Measurements from ENCODE around the gene LRRC1.

Gene LRRC1

GRCh38 chr6:53924277-53924676, 129.5 kb downstream of the LRRC1 start:
- POLR2A ChIA-PET: no interaction called here
- no peak for DNase-seq (ENCODE audit: extremely low spot score)
- CTCF ChIA-PET: no interaction called here
- no peak for TF ChIP-seq CTCF (IDR thresholded peaks at IDR 0.05; ENCODE audit: control extremely low read depth, extremely low read depth, low read depth, missing control alignments)

DNA sequence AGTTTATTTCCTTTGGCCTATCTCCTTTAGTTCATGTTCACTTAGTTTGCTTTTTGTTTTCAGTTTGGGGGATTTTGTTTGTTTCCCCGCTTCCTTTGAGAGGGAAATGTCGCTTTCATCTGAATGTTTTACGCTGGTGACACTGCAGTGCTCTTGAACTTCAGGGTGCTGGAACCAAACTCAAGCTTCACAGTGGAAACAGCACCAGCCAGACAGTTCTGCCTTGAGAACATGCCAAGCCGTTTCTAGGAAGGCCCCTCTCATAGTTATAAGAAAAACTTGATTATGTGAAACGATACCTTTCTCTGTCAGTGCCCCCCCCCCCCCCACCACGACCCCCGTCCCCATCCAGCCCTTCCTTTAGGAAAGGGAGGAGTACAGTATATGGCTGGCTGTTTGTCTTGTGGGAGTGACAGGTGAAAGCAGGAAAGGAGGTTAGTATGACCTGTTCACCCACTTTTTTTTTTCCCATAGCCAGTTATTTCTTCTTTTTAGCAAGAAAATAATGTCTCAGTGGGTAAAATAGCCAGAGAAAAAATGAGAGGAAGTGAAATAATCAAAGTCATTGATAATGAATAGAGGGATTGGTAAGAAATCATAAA, 130.1 kb downstream of the LRRC1 start:
- no peak for DNase-seq (ENCODE audit: extremely low spot score)
- ChIA-PET POLR2A (no interaction called here), CTCF (interaction anchor here (1.2 kb wide), 1 partner anchor 12 kb away, joined by 4 read pairs; no protein-coding TSS in a partner anchor)
- TF ChIP-seq CTCF (IDR thresholded peaks at IDR 0.05; ENCODE audit: control extremely low read depth, extremely low read depth, low read depth, missing control alignments): no peak

DNA sequence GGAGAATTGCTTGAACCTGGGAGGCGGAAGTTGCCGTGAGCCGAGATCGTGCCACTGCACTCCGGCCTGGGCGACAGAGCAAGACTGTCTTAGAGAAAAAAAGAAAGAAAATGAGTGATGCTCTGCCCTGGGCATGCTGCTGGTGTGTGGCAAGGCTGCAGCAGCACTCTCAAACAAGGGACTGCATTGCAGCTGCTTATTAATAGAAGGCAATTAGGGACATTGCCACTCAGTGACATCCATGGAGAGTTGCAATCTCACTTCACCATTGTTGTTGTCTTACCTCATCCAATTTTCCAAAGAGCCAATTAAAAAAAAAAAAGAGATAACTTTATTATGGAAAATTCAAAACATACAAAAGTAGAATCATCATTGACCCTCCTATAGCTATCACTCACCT, 131.1 kb downstream of the LRRC1 start:
- ChIA-PET POLR2A (no interaction called here), CTCF (interaction anchor here (1.2 kb wide), 1 partner anchor 11 kb away, joined by 4 read pairs; no protein-coding TSS in a partner anchor)
- TF ChIP-seq CTCF (IDR thresholded peaks at IDR 0.05; ENCODE audit: control extremely low read depth, extremely low read depth, low read depth, missing control alignments): no peak
- no peak for DNase-seq (ENCODE audit: extremely low spot score)

- ChIA-PET CTCF (interaction anchor here (1.2 to 1.3 kb wide), 2 partner anchors 10 to 16 kb away, joined by 3 to 4 read pairs; no protein-coding TSS in a partner anchor), POLR2A (no interaction called here)
- no peak for TF ChIP-seq CTCF (IDR thresholded peaks at IDR 0.05; ENCODE audit: control extremely low read depth, extremely low read depth, low read depth, missing control alignments)
- no peak for DNase-seq (ENCODE audit: extremely low spot score)
These were observed 131.7 kb downstream of the LRRC1 start for GRCh38 chr6:53926505-53926904.

DNA sequence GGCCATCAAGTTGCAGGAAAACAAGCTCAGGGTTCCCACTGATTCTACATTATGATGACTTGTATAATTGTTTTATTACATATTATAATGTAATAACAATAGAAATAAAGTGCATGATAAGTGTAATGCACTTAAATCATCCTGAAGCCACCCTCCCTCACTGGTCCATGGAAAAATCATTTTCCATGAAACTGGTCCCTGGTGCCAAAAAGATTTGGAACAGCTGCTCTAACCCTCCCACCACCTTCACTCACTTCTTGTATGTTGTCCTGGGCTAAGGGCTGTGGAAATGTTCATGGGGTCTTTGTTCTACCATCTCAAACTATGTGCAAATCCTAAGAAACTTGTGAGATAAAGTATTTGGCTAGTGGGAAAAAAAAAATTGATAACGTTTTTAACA, 133.8 kb downstream of the LRRC1 start:
- POLR2A ChIA-PET: no interaction called here
- DNase-seq (ENCODE audit: extremely low spot score): no peak
- no peak for TF ChIP-seq CTCF (IDR thresholded peaks at IDR 0.05; ENCODE audit: control extremely low read depth, extremely low read depth, low read depth, missing control alignments)
- CTCF ChIA-PET: interaction anchor here (2.1 kb wide), 1 partner anchor 10 kb away, joined by 5 read pairs; no protein-coding TSS in a partner anchor

DNA sequence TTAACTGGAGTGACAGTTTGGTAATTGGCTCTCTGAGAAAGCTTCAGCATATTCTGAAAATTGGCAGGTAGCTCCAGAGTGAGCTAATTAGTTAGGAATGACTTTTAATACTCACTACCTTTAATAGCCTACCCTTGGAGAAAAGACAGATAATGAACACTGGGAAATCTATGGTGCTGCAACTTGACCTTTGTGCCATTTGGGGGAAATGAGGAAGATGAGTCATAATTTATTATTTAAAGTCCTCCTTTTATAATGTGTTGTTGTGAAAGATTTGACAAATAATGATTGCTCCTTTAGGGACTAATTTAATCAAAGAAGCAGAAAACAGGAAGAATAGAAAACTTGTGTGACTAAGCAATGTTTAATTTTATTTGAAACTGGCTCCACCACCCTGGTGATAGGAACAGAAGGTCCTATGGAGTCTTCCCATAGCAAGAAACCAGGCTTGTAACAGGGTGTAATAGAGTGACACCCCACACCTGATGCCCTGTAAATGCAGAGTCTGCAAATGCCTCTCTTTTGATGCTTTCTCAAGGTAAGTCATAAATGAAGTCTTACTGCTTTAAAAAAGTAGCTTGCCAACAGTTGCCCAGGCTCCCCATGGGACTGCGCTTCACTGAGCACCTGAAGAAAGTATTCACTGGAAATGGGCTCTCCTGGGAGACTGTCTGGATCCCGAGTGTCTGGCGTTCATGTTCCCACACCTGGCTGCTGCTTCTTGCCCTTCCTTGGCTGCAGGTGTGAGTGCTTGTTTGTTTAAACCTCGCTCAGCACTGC, 134.4 kb downstream of the LRRC1 start:
- DNase-seq (ENCODE audit: extremely low spot score): no peak
- TF ChIP-seq CTCF (IDR thresholded peaks at IDR 0.05; ENCODE audit: control extremely low read depth, extremely low read depth, low read depth, missing control alignments): no peak
- ChIA-PET POLR2A (no interaction called here), CTCF (interaction anchor here (2.1 kb wide), 1 partner anchor 10 kb away, joined by 5 read pairs; no protein-coding TSS in a partner anchor)

All from GM10248 (cell line).